Cardiac fibroblast (primary cell): ENCODE measurements around the gene UCMA.

Source experiments
- DNase-seq, 2 donors: peaks; one replicate each; pipeline versions ENCODE4 v3.0.0 to v3.0.0-alpha.2; 2010; ENCODE audit warnings: low read depth in 2 of 2
- H3K4me3 ChIP-seq, 2 donors: replicated peaks in 1 of 2; 1 replicate in 1 of 2; 2 replicates in 1 of 2; pipeline ENCODE4 v1.5.1; 2011; ENCODE audit warnings: low read depth in 2 of 2, low read length in 2 of 2, mild to moderate bottlenecking in 2 of 2, moderate library complexity in 1 of 2
- CTCF ChIP-seq: IDR thresholded peaks from one replicate; pipeline ENCODE4 v1.5.1; 2011; ENCODE audit warnings: low read depth, mild to moderate bottlenecking, low read length, inconsistent platforms

UCMA gene

GRCh38 chr10:13222566-13222965 lies 11.6 kb downstream of the UCMA start:
- no peak for DNase-seq
- H3K4me3 ChIP-seq: no peak overlapping the region
- TF ChIP-seq CTCF: no peak

- no peak for TF ChIP-seq CTCF
- no peak overlapping the region for H3K4me3 ChIP-seq
- no peak for DNase-seq
These were observed 12.0 kb downstream of the UCMA start for GRCh38 chr10:13222151-13222550.

GRCh38 chr10:13221572-13221971 lies 12.6 kb downstream of the UCMA start:
- TF ChIP-seq CTCF: no peak
- DNase-seq: no peak
- H3K4me3 ChIP-seq: no peak overlapping the region

GRCh38 chr10:13219685-13220670 lies 14.2 kb downstream of the UCMA start:
- no peak for TF ChIP-seq CTCF
- H3K4me3 ChIP-seq: no peak overlapping the region
- no peak for DNase-seq

- TF ChIP-seq CTCF: no peak
- no peak overlapping the region for H3K4me3 ChIP-seq
These were observed 15.3 kb downstream of the UCMA start for GRCh38 chr10:13218878-13219277.

GRCh38 chr10:13213163-13213562 lies 21.0 kb downstream of the UCMA start:
- DNase-seq: no peak
- no peak for TF ChIP-seq CTCF

More at GRCh38 chr10:13218878-13219277, 15.3 kb downstream of the UCMA start:
- no peak for DNase-seq

More at GRCh38 chr10:13213163-13213562, 21.0 kb downstream of the UCMA start:
- no peak overlapping the region for H3K4me3 ChIP-seq
